ENCODE measurements around the gene ADGRL3. TPM values are rescaled to one million over a fixed set of nuclear protein-coding genes. Genes with fewer than 3 reads are reported as not detected.
A peak's percentile ranks its signal among the peaks of the same experiment; 100 is the strongest.
"Not testable (repeated sequence)": the region's sequence is repeated elsewhere in the genome, so short reads cannot be mapped to it uniquely, and the experiment has no call there.

Gene ADGRL3
- total RNA-seq, 1 donor from 2014 or later, result 306 TPM

- DNase-seq, result no peak
Observed at GRCh38 chr4:61648264-61648663, 448.1 kb downstream of the ADGRL3 start.

GRCh38 chr4:61657016-61657415 is 456.9 kb downstream of the ADGRL3 start:
- no peak for DNase-seq

- no peak for DNase-seq
Observed at GRCh38 chr4:61661960-61662359, 461.8 kb downstream of the ADGRL3 start.

GRCh38 chr4:61662362-61662761 is 462.2 kb downstream of the ADGRL3 start:
- no peak for DNase-seq

- no peak for DNase-seq
Observed at GRCh38 chr4:61663310-61663709, 463.2 kb downstream of the ADGRL3 start.

GRCh38 chr4:61665649-61666048 is 465.5 kb downstream of the ADGRL3 start:
- no peak for DNase-seq

GRCh38 chr4:61666244-61666643 is 466.1 kb downstream of the ADGRL3 start:
- no peak for DNase-seq

- DNase-seq, result no peak
Observed at GRCh38 chr4:61671599-61671998, 471.5 kb downstream of the ADGRL3 start.

- no peak for DNase-seq
Observed at GRCh38 chr4:61675464-61675863, 475.3 kb downstream of the ADGRL3 start.

GRCh38 chr4:61678297-61678696 is 478.2 kb downstream of the ADGRL3 start:
- no peak for DNase-seq

GRCh38 chr4:61693520-61693919 is 493.4 kb downstream of the ADGRL3 start:
- no peak for DNase-seq

- DNase-seq, result no peak
Observed at GRCh38 chr4:61714387-61714911, 514.3 kb downstream of the ADGRL3 start.

- no peak for DNase-seq
Observed at GRCh38 chr4:61716426-61716825, 516.3 kb downstream of the ADGRL3 start.

- DNase-seq, result no peak
Observed at GRCh38 chr4:61723492-61723891, 523.4 kb downstream of the ADGRL3 start.

- no peak for DNase-seq
Observed at GRCh38 chr4:61727286-61727685, 527.2 kb downstream of the ADGRL3 start.

- no peak for DNase-seq
Observed at GRCh38 chr4:61734409-61734808, 534.3 kb downstream of the ADGRL3 start.

GRCh38 chr4:61739887-61740286 is 539.8 kb downstream of the ADGRL3 start:
- no peak for DNase-seq

GRCh38 chr4:61740886-61741285 is 540.8 kb downstream of the ADGRL3 start:
- DNase-seq, result no peak

- peak; percentile 29 for DNase-seq
Observed at GRCh38 chr4:61741327-61742096, 541.4 kb downstream of the ADGRL3 start.

- no peak for DNase-seq
Observed at GRCh38 chr4:61750810-61751209, 550.7 kb downstream of the ADGRL3 start.

- DNase-seq, result no peak
Observed at GRCh38 chr4:61752617-61753016, 552.5 kb downstream of the ADGRL3 start.

- no peak for DNase-seq
Observed at GRCh38 chr4:61753739-61754138, 553.6 kb downstream of the ADGRL3 start.

GRCh38 chr4:61756937-61757336 is 556.8 kb downstream of the ADGRL3 start:
- DNase-seq, result not testable (repeated sequence)

GRCh38 chr4:61757983-61758382 is 557.9 kb downstream of the ADGRL3 start:
- DNase-seq, result not testable (repeated sequence)

All from occipital lobe (tissue), 2 donors.